Measurements from ENCODE around the gene RIPK3.

The RIPK3 gene

DNA sequence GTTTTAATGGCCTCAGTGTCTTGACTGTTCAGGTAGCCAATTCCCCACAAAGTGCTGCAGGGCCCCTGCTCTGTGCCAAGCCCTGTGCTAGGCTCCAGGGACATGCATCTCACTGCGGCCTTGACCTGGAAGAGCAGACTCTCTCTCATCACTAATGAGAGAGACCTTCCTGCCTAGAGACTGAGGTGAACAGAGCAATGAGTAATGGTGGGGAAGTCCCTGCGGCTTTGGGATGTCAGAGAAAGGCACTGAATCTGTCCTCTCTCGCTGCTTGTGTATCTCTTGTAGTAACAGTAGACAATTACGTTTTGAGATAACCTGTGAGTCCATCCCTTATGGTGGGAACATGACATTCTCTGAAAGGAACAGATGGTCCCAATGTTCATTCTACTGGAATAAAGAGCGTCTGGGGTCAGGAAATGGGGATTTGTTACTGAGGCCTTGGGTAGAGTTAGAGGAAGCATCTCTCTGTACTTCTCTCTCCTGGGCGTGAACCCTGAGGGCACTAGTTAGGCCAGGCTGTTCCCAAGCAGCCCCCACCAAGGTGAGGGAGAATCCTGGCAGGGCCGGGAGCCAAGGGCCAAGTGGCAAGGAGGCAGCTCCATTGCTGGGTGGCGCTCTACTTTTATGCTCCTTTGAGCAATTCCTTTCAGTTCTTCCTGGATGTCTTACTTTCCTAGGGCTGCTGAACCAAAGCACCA, 41.7 kb upstream of the RIPK3 start:
- peaks cover 13% of the 10 kb centered on the region for H3K27me3 ChIP-seq (ENCODE audit: insufficient read depth, low read length, poor library complexity)
- no peak overlapping the region for H3K27ac ChIP-seq (ENCODE audit: low read length)

DNA sequence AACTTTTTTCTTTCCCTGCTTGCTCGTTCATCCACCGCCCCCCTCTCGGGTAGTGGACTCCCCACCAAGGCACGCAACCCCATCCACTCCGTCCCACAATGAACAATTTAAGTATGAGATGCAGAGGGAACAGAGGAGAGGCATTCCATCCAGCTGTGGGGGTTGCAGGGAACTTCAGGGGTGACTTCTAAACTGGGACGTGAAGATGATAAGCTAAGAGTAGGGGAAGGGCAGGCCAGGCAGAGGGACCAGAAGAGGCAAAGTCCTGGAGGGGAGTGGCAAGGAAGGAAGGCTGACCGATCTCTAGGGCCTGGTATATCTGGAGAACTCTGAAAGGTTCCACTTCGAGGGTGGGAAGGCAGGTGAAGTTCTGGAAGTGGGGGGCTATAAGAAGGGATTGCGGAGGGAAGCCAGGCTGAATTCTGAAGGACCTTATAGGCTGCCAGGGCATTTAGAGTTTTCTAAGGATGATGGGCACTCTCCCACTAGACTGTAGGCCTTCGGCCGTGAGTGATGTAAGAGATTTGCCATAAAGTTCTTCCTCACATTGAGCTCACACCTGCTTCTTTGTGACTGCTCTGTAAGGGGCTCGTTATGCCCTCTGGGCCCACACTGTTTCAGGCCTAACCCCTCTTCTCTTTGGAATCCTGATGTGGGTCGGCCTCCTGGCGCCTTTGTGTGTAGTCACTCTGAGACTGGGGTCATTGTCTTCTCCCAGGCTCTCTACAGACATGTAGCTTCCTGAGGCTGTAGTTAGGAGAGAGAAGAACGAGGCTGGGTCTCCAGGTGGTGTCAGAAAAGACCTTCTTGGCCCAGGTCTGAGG, 40.3 kb upstream of the RIPK3 start:
- H3K27ac ChIP-seq (ENCODE audit: low read length) = no peak overlapping the region
- no peak for TF ChIP-seq CTCF (IDR thresholded peaks at IDR 0.05; ENCODE audit: borderline replicate concordance, extremely low read depth, low read length, poor library complexity, severe bottlenecking)
- TF ChIP-seq EZH2 (IDR thresholded peaks at IDR 0.05; ENCODE audit: borderline replicate concordance, low read depth, low read length, severe bottlenecking) = no peak
- H4K20me1 ChIP-seq (ENCODE audit: insufficient read depth, low read length) = no peaks in the 10 kb centered on the region
- no peak overlapping the region for H3K9ac ChIP-seq (ENCODE audit: low read depth, low read length)
- H3K79me2 ChIP-seq (ENCODE audit: insufficient read depth, low read length) = no peaks in the 10 kb centered on the region
- H3K27me3 ChIP-seq (ENCODE audit: insufficient read depth, low read length, poor library complexity) = peaks cover 15% of the 10 kb centered on the region
- no peak overlapping the region for H2AFZ ChIP-seq (ENCODE audit: low read depth, low read length)
- no peak overlapping the region for H3K4me3 ChIP-seq (ENCODE audit: low read depth in 1 of 2, low read length in 2 of 2)
- DNase-seq = no peak
- no peaks in the 10 kb centered on the region for H3K4me1 ChIP-seq (ENCODE audit: insufficient read depth, low read length)
- no peaks in the 10 kb centered on the region for H3K9me3 ChIP-seq (ENCODE audit: insufficient read depth, low read length, severe bottlenecking)
- no peak for ATAC-seq (ENCODE audit: insufficient read depth, low read depth)
- H3K36me3 ChIP-seq (ENCODE audit: insufficient read depth, low read length) = no peaks in the 10 kb centered on the region
- no peak overlapping the region for H3K4me2 ChIP-seq (ENCODE audit: insufficient read depth, low read length)

More for the DNA sequence above, 41.7 kb upstream of the RIPK3 start:
- no peaks in the 10 kb centered on the region for H3K79me2 ChIP-seq (ENCODE audit: insufficient read depth, low read length)
- no peaks in the 10 kb centered on the region for H3K4me1 ChIP-seq (ENCODE audit: insufficient read depth, low read length)
- H3K9me3 ChIP-seq (ENCODE audit: insufficient read depth, low read length, severe bottlenecking) = no peaks in the 10 kb centered on the region
- no peaks in the 10 kb centered on the region for H4K20me1 ChIP-seq (ENCODE audit: insufficient read depth, low read length)
- H3K4me3 ChIP-seq (ENCODE audit: low read depth in 1 of 2, low read length in 2 of 2) = no peak overlapping the region
- no peak overlapping the region for H2AFZ ChIP-seq (ENCODE audit: low read depth, low read length)
- TF ChIP-seq CTCF (IDR thresholded peaks at IDR 0.05; ENCODE audit: borderline replicate concordance, extremely low read depth, low read length, poor library complexity, severe bottlenecking) (no peak), EZH2 (IDR thresholded peaks at IDR 0.05; ENCODE audit: borderline replicate concordance, low read depth, low read length, severe bottlenecking) (no peak)
- no peak overlapping the region for H3K9ac ChIP-seq (ENCODE audit: low read depth, low read length)
- DNase-seq (no peak), ATAC-seq (ENCODE audit: insufficient read depth, low read depth) (no peak)
- H3K4me2 ChIP-seq (ENCODE audit: insufficient read depth, low read length) = no peak overlapping the region
- H3K36me3 ChIP-seq (ENCODE audit: insufficient read depth, low read length) = no peaks in the 10 kb centered on the region

DNA sequence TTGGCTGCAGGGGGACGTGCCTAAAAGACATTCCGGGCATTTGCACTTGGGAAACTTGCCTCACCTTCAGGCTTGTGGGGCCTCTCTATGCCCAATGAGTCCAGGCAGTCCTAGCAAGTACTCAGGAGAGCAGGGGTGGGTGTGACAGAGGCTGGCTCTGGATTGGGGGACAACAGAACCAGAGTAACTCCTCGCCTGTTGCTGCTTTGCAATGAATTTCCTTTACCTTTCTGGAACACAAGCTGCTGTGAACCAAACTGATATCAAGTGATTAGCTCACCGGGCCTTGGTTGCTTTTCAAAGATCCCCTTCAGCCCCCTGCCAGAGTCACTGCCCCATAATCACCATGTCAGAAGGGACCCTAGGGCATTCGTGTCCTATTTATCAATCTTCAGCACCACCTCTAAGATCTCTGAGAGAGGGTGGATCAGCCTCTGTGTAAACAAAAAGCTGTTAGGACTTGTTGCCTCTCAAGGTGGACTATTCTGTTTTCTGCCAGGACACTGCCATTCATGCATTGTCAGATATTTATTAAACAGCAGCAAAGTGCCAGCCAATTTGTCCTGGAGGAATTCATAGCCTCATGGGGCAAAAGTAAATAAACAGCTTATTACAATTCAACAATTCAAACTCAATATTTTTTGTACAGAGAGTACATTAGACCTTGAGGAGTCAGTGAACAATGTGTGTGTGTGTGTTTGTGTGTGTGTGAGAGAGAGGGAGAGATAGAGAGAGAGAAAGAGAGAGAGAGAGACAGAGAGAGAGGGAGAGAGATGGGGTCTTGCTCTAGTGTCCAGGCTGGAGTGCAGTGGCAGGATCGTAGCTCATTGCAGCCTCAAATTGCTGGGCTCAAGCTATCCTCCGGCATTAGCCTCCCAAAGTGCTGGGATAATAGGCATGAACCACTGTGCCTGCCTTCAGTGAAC, 39.5 kb upstream of the RIPK3 start:
- no peaks in the 10 kb centered on the region for H3K4me1 ChIP-seq (ENCODE audit: insufficient read depth, low read length)
- no peak overlapping the region for H2AFZ ChIP-seq (ENCODE audit: low read depth, low read length)
- no peak overlapping the region for H3K4me3 ChIP-seq (ENCODE audit: low read depth in 1 of 2, low read length in 2 of 2)
- H3K9me3 ChIP-seq (ENCODE audit: insufficient read depth, low read length, severe bottlenecking) = no peaks in the 10 kb centered on the region
- no peak for ATAC-seq (ENCODE audit: insufficient read depth, low read depth)
- H3K27me3 ChIP-seq (ENCODE audit: insufficient read depth, low read length, poor library complexity) = peaks cover 19% of the 10 kb centered on the region
- DNase-seq = no peak
- H3K27ac ChIP-seq (ENCODE audit: low read length) = no peak overlapping the region
- H3K4me2 ChIP-seq (ENCODE audit: insufficient read depth, low read length) = no peak overlapping the region
- TF ChIP-seq EZH2 (IDR thresholded peaks at IDR 0.05; ENCODE audit: borderline replicate concordance, low read depth, low read length, severe bottlenecking) = no peak
- TF ChIP-seq CTCF (IDR thresholded peaks at IDR 0.05; ENCODE audit: borderline replicate concordance, extremely low read depth, low read length, poor library complexity, severe bottlenecking) = no peak
- H3K79me2 ChIP-seq (ENCODE audit: insufficient read depth, low read length) = no peaks in the 10 kb centered on the region
- no peak overlapping the region for H3K9ac ChIP-seq (ENCODE audit: low read depth, low read length)
- H3K36me3 ChIP-seq (ENCODE audit: insufficient read depth, low read length) = no peaks in the 10 kb centered on the region
- H4K20me1 ChIP-seq (ENCODE audit: insufficient read depth, low read length) = no peaks in the 10 kb centered on the region

All from DND-41 (cell line).